HG02759 (cell line): ENCODE measurements around the gene COMMD9.
"Not testable (repeated sequence)": the region's sequence is repeated elsewhere in the genome, so short reads cannot be mapped to it uniquely, and the experiment has no call there.

ENCODE experiments used
- ATAC-seq: cut with Tn5 transposase; IDR thresholded peaks from one replicate; pipeline ENCODE4 v1.9.1; 2021; ENCODE audit warnings: mild to moderate bottlenecking, moderate library complexity; ENCODE audit not compliant: unreplicated experiment

Gene COMMD9

DNA sequence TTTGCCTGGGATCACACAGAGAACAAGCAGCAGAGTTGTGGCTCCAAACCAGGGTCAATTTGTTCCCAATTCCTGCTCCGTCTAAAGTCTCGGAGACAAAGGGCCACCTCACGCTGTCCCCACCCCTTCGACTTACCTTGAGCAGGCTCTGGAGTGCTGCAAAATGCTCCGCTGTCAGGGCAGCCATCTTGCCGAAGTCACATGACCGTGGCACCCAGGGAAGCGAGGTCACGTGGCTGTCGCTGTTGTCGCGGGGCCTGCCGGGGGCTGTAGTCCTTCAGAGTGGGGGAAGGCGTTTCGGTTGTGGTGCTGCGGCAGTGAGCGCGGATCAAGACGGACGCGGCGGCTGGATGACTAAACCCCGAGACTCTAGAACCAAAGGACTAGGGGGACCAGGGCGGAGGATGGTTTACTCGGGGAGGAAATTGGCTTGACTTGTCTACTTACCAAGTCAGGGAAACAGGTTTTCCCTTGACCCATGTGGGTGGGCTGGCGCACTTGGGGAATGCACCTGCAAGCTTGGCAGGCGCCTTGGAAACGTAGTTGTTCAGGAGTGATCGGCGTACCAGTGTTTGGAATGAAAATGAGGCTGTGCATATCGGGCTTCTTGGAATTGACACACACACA lies at the start of gene COMMD9:
COMMD9 (minus strand) TSS at position 199 of the 627 bp plus-strand sequence; CDS start at position 187, 12 bp downstream.
- peak; percentile 100 for ATAC-seq

DNA sequence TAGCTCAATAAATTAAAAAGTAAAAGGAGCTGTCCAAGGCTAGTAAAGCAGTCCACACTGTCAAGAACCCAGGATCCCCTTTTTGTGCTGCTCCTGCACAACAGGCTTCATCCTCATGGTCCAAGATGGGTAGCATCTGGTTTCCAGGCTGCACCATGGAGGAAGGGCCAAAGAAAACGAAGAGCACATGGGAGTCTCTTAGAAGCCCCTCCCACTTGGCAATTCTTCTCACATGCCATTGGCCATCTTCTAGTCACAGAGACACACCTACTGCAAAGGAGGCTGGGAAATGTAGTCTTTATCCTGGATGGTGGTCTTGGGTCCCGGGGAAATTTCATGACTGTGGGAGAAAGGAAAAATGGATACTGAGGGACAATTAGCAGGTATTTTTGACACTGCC lies 44.7 kb upstream of the COMMD9 start:
- ATAC-seq = peak; percentile 61

DNA sequence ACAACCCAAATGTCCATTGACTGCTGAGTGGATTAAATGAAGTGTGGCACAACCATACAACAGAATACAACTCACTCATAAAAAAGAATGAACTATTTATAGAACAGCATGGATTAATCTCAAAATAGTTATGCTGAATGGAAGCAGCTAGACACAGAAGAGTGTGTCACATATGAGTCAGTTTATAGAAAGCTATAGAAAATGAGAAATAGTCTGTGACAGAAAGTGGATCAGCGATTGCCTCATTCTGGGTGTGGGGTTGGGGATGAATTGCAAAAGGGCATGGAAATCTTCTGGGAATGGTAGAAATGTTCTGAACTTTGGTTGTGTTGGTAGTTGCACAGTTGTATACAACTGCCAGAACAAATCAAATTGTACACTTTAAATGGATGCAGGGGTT lies 44.2 kb upstream of the COMMD9 start:
- ATAC-seq = no peak

DNA sequence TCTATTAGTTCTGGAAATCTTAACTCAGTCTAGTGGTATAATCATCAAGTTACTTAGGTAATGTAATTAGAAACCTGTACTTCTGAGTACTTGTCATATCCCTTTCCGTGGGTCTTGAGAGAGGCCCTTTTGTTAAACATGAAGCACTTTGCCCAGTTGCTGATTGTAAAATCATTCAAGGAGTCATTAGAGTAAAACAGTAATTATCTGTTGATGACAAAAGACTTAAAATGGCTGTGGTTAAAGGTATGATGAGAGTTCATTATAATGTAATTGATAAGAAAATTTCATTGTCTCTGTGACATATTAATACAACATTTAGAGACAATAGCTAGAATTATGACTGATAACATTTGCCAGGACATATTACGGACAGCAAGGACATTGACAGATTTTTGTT lies 41.2 kb upstream of the COMMD9 start:
- ATAC-seq = no peak

DNA sequence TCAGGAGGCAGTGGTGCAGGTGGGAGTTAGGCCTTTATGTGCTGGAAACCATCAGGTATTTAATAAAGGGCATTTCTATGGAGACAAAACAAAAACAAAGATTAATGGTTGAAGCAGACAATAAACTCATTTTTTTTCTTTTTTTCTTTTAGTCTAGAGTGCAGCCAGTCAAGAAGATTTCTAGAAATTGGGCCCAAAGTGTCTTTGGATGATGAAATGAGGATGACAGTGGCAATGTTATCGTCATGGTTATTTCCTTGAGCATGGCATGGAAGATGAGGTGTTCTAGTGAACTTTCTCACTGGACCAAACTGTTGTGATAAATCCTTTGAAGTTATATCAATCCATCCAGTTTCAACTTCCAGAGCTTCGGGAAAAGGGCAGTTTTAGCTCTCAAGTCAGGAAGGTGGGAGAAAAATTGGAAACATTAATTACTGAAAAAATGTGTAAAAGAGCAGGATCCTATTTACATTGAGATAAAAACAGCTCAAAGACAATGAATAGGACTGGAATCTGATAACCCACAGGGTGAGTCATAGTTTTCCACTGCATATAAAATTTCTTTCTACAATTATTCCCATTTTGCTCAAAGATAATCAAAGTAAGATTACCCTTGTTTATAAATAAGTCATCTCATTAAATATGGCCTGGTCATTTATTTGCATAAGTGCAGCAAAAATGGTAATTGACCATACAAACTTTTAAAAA lies 39.9 kb upstream of the COMMD9 start:
- ATAC-seq = no peak

DNA sequence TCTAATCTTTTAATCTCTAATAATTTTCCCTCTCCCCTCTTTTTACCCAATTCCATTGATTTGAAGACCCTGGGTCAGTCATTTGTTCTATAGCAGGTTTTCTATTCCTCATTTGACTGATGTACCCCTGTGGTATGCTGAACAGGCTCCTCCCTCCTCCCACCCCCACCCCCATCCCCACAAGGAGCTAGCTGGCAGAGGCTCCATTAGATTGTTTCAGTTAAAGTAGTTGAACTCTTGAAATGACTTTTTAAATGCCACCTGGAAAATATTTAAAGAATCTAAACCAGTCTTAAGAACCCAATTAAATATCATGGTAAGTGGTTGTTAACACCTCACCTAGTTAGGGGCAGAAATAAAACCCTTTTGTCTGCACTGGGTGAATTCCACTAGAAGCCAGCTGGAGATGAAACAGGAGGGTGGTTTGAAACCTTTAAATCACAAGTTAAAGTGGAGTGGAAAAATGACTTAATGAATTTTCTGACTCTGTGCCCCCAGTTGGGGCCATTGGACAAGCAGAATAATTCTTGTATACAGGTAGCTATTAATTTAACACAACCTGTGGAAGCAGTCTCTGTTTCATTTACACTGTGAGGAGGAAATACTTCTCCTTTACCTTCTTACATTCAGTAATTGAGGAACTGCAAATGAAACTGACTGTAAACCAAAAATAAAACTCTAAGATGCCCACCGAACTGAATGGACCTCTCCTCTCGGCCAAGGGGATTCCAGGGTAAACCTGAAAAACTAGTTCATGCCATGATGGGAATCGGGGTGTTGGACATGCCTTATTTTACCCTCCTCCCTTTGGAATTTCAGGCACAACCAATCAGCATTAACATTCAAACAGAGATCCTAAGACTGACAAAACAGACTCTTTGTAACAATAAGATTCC lies 37.5 kb upstream of the COMMD9 start:
- ATAC-seq = peak; percentile 75

DNA sequence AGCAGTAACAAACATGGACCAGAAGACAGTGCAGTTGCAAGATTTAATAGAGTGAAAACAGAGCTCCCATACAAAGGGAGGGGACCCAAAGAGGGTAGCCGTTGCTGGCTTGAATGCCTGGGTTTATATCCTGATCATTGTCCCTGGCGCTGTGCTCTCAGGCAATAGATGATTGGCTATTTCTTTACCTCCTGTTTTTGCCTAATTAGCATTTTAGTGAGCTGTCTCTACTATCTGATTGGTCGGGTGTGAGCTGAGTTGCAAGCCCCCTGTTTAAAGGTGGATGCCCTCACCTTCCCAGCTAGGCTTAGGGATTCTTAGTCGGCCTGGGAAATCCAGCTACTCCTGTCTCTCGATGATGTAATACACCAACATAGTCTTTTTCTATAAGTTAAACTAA lies 36.2 kb upstream of the COMMD9 start:
- ATAC-seq = not testable (repeated sequence)

DNA sequence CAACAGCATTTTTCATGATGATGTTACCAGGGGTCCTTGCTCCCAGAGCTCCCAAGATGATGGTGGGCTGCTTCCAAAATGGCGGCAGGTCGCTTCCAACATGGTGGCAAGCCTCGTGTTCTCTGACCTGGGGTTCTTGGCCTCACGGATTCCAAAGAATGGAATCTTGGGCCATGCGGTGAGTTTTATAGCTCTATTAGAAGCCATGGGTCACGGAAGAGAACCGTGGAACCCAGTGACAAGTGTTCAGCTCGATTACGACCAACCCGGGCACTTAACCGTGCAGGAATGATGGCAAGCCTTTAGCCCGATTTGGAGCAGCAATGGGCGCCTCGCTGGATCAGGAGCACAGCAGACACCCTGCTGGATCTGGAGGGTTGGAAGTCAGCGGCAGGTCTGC lies 35.7 kb upstream of the COMMD9 start:
- ATAC-seq = not testable (repeated sequence)

DNA sequence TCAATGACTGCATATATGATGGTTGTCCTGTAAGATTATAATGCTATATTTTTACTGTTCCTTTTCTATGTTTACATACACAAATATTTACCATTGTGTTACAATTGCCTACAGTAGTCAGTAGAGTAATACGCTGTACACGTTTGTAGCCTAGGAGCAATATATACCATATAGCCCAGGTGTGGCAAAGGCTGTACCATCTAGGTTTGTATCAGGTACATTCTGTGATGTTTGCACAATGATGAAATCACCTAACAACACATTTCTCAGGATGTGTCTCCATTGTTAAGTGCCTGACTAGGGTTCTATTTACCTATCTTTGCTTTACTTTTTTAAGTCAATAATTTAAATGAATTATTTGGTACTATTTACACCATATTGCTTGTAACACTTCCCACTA lies 28.8 kb upstream of the COMMD9 start:
- ATAC-seq = no peak

DNA sequence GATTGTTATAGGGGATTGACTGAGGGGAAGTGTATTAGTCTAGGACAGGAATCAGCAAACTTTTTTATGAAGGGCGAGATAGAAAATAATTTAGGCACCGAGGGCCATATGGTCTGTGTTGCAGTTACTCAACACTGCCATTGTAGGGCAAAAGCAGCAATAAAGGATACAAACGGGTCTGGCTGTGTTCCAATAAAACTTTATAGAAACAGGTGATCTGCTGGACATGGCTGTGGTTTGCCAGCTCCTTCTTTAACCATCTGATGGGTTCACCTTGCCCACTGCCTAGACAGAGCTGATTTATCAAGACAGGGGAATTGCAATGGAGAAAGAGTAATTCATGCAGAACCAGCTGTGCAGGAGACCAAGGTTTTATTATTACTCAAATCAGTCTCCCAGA lies 26.8 kb upstream of the COMMD9 start:
- no peak for ATAC-seq

DNA sequence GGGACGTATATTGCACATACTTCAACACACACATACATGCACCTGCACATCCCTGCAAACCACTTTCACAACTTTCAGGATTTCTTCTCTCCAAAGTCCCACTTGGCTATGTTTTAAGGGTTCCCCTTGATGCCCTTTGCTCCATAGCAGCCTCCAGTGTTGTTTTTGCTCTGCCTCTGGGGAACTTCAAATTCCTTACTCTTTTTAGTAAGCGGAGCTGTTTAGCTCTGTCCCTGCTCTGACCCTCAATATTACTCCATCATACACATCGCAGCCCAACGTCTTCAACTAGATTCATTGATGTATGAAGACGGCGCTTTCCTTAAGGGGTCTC lies 25.2 kb upstream of the COMMD9 start:
- ATAC-seq = no peak

DNA sequence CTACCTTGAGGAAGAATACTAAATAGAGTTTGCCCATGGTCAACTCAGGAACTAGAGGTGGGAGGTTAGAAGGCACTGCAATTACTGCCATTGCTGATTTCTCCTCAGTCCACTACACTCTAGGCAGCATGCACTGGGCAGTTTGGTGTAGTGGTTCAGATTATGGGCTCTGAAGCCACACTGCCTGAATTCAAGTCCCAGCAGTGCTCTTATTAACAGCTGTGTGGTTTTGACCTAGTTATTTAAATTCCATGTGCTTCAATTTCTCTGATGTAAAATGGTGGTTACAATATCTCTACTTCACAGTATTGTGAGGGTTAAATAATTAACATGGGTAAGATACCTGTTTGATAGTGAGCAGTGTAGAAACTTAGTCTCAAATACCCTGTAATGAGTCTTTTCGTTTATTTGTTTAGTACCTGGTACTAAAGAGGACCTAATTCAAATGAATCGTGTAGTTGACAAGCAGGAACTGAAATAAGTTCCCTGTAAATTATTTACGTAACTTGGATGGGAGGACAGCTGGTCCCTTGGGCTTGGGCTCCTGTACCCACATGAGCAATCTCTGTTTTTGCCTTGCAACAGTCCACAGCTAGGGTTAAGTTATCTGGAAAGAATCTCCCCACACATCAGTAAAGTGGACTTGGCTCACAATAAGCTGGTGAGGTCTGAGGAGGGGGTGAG lies 24.7 kb upstream of the COMMD9 start:
- ATAC-seq = peak; percentile 64

DNA sequence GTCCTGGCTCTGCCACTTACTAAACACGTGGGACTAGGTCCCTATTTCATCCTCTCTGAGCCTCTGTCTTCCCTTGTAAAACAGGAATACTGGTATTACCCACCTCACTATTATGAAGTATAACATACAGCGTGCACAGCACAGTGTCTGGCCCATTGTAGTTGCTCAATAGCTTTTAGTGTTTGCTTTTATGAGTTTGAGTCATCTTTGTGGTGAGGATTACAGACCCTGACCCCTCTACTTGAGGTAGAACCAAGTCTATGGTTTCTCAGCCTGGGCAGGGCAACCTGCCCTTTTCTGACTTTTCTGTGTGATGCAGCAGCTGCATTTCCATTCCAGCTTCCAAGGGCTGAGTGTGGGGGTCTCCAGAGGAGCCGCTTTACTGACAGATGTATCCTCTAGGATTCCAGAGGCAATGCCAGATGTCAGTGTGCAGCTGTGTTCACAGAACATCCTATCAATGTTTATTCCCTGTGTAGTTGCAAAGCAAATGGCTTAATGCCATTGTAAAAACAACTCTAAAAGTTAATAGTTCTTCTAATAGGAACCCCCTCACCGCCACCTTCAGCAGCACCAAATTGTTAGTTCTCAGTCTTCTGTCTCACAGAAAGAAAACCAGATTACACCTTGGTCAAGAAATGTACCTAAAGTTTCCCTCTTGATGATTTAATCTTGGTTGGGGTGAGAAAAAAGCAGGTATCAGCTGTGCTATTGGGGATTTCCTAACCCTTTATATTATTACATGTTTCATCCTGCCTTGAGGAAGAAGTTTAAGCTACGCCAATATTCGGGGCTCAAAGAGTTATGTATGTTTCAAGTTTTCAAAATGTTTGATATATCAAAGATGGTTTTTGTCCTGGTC lies 23.6 kb upstream of the COMMD9 start:
- no peak for ATAC-seq

DNA sequence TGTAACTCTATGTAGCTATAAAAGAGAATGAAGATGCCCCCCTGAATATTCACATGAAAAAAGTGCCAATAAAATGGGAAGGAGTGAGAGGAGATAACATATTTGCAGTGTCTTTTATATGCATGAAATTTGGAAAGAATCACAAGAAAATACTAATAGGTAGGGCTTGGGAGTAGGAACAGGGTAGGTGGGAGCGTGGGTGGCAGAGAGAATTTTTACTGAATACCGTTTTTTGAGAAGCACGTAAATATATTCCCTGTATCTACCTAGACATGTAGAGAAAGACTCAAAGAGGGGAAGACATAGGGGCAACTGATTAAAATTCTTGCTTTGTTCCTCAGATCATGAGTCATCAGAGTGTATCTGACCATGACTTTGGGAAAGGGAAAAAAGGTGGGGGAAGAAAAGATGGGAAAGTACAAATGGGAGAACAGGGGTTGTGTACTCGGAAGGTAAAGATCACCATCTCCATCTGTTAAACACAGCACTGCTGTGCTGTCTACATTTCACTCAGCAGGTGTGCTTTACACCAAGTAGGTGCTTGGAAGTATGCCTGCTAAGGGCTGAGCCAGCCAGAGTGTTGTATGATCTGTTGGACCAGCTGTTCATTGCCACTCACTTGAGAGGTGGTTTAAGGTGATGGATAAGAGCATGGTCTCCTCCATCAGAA lies 22.8 kb upstream of the COMMD9 start:
- ATAC-seq = no peak

DNA sequence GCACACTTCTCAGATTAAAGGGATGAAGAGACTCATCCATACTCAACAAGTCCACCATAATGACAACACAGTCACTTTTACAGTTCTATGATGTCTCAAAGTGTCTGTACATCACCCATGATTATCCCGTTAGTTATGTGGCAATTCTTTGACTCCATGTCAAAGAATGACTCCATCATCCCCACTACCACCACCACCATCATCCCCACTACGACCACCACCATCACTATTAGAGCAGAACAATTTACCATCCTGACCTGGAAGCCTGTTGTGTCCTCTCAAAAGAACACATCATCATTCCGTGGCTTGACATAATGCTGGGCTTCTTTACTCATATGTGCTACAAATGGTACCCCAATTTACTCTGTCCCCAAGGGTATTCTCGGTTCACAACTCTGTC lies 20.6 kb upstream of the COMMD9 start:
- ATAC-seq = no peak

DNA sequence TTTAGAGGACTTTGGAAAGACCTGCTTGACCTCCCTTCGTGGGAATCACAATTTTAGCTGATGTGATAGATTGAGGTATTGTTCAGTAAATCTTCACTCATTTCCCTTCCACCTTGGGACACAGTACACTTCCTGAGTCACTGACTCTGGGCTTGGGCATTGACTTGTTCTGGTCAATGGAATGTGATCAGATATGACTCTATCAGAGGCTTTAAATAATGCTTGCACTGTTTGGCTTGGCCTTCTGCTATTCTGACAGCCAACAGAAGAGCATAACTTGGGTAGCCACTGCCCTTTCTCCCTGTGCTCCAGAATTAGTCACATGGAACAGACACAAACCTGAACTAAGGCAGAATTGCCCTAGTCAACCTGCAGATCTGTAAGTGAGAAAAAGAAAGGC lies 19.4 kb upstream of the COMMD9 start:
- ATAC-seq = no peak

DNA sequence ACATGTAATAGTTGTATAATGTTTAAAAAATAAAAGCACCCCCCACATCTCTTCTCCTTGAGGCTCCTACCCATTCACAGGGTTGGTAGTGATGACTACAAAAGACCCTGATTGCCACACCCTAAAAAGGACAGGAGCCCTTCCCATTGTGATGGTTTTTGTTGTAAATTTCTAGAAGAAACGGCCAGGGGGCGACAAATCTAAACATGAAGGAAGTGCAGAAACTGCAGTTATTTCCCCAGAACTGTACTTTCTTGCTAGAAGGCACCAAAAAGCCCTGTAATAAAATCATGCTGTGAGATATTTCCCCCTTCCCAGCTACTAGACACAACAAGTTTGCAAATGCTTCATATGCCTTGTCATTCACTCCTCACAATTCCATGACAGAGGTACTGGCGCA lies 17.7 kb upstream of the COMMD9 start:
- peak; percentile 52 for ATAC-seq

DNA sequence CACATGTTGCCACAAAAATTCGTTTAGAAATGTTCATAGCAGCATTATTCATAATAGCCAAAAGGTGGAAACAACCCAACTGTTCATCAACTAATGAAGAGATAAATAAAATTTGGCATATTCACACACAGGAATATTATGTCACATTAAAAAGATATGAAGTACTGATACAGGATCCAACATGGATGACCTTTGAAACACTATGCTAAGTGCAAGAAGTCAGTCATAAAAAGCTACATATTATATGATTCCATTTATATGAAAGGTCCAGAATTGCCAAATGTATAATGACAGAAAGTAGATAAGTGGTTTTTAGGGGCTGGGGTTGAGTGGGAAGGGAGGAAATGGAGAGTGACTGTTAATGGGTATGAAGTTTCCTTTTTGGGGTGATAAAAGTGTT lies 15.8 kb upstream of the COMMD9 start:
- no peak for ATAC-seq

DNA sequence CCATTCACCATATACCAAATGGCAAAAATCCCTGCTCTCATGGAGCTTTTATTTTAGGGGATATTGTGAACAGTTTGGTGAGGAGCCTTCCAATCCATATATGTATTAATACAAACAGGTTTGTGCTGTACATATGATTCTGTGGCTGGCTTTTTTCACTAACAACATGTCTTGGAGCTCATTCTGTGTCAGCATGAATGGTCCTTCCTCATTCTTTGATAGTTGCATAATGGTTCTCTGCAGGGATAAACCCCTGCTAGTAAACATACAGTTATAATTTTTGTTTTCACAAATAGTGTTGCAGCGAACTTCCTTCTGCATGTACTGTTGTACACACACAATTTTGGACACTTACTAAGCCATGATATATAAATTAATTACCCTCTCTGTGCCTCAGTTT lies 15.1 kb upstream of the COMMD9 start:
- ATAC-seq = no peak

DNA sequence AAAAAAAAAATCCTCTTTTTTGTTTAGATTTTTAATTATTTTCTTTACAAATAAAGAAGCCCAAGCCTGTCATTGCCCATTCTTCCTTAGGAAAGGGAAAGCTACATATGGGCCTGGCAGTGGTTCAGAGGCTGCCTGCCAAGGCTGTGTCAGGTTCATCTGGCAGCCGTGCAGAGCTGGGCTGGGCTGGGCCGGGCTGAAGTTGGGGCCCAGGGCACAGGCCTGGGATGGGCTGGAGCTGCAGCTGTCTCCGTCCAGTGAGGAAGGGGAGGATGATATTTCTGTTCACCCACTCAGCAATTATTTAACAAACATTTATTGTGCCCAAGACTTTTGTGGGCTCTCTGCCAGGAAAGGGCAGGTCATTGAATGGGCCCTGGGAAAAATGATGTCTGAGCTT lies 11.4 kb upstream of the COMMD9 start:
- no peak for ATAC-seq
